ENCODE measurements around the gene ANO8. TPM values are rescaled to one million over a fixed set of nuclear protein-coding genes. Genes with fewer than 3 reads are reported as not detected.

ANO8 gene
- total and polyA plus RNA-seq, 2 of the 13 experiments (the other 11 are each of a cell fraction or from before 2014, with no cell fraction given) = 1.8 to 3.5 TPM

GRCh38 chr19:17334414-17335409, at the start of gene ANO8 (continued):
- TF ChIP-seq HNF4G (IDR thresholded peaks at IDR 0.05; ENCODE audit: borderline replicate concordance, low read depth, low read length) (peak; percentile 53; the same call in 1 of the 2 replicates), HNF4G (CRISPR knock-in tag; IDR thresholded peaks at IDR 0.05; ENCODE audit: borderline replicate concordance, low read depth) (peak; percentile 76), CREB1 (IDR thresholded peaks at IDR 0.05) (peak; percentile 79), CREB1 (CRISPR knock-in tag; IDR thresholded peaks at IDR 0.05) (no peak), GMEB1 (CRISPR knock-in tag; IDR thresholded peaks at IDR 0.05; ENCODE audit: borderline replicate concordance) (peak; percentile 29; the same call in 1 of the 2 replicates), ZNF75D (CRISPR knock-in tag; IDR thresholded peaks at IDR 0.05; ENCODE audit: borderline replicate concordance) (no peak), PAX8 (CRISPR knock-in tag; IDR thresholded peaks at IDR 0.05; ENCODE audit: borderline replicate concordance) (no peak), KDM5B (CRISPR knock-in tag; IDR thresholded peaks at IDR 0.05; ENCODE audit: borderline replicate concordance) (peak; percentile 77; the same call in 1 of the 2 replicates), ASH2L (IDR thresholded peaks at IDR 0.05; ENCODE audit: insufficient read length, low read depth, low read length) (peak; percentile 82), SP2 (CRISPR knock-in tag; IDR thresholded peaks at IDR 0.05) (peak; percentile 66), PHF8 (CRISPR knock-in tag; IDR thresholded peaks at IDR 0.05) (peak; percentile 40), MYC (CRISPR knock-in tag; IDR thresholded peaks at IDR 0.05; ENCODE audit: borderline replicate concordance) (peak; percentile 81; the same call in 1 of the 2 replicates)
- TF ChIP-seq, protein P1, sequence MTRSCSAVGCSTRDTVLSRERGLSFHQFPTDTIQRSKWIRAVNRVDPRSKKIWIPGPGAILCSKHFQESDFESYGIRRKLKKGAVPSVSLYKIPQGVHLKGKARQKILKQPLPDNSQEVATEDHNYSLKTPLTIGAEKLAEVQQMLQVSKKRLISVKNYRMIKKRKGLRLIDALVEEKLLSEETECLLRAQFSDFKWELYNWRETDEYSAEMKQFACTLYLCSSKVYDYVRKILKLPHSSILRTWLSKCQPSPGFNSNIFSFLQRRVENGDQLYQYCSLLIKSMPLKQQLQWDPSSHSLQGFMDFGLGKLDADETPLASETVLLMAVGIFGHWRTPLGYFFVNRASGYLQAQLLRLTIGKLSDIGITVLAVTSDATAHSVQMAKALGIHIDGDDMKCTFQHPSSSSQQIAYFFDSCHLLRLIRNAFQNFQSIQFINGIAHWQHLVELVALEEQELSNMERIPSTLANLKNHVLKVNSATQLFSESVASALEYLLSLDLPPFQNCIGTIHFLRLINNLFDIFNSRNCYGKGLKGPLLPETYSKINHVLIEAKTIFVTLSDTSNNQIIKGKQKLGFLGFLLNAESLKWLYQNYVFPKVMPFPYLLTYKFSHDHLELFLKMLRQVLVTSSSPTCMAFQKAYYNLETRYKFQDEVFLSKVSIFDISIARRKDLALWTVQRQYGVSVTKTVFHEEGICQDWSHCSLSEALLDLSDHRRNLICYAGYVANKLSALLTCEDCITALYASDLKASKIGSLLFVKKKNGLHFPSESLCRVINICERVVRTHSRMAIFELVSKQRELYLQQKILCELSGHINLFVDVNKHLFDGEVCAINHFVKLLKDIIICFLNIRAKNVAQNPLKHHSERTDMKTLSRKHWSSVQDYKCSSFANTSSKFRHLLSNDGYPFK (CRISPR knock-in tag; IDR thresholded peaks at IDR 0.05; ENCODE audit: borderline replicate concordance) = no peak
- TF ChIP-seq, protein P2, sequence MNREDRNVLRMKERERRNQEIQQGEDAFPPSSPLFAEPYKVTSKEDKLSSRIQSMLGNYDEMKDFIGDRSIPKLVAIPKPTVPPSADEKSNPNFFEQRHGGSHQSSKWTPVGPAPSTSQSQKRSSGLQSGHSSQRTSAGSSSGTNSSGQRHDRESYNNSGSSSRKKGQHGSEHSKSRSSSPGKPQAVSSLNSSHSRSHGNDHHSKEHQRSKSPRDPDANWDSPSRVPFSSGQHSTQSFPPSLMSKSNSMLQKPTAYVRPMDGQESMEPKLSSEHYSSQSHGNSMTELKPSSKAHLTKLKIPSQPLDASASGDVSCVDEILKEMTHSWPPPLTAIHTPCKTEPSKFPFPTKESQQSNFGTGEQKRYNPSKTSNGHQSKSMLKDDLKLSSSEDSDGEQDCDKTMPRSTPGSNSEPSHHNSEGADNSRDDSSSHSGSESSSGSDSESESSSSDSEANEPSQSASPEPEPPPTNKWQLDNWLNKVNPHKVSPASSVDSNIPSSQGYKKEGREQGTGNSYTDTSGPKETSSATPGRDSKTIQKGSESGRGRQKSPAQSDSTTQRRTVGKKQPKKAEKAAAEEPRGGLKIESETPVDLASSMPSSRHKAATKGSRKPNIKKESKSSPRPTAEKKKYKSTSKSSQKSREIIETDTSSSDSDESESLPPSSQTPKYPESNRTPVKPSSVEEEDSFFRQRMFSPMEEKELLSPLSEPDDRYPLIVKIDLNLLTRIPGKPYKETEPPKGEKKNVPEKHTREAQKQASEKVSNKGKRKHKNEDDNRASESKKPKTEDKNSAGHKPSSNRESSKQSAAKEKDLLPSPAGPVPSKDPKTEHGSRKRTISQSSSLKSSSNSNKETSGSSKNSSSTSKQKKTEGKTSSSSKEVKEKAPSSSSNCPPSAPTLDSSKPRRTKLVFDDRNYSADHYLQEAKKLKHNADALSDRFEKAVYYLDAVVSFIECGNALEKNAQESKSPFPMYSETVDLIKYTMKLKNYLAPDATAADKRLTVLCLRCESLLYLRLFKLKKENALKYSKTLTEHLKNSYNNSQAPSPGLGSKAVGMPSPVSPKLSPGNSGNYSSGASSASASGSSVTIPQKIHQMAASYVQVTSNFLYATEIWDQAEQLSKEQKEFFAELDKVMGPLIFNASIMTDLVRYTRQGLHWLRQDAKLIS (CRISPR knock-in tag; IDR thresholded peaks at IDR 0.05) = no peak
- TF ChIP-seq, protein P3, sequence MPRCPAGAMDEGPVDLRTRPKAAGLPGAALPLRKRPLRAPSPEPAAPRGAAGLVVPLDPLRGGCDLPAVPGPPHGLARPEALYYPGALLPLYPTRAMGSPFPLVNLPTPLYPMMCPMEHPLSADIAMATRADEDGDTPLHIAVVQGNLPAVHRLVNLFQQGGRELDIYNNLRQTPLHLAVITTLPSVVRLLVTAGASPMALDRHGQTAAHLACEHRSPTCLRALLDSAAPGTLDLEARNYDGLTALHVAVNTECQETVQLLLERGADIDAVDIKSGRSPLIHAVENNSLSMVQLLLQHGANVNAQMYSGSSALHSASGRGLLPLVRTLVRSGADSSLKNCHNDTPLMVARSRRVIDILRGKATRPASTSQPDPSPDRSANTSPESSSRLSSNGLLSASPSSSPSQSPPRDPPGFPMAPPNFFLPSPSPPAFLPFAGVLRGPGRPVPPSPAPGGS (CRISPR knock-in tag; IDR thresholded peaks at IDR 0.05) = peak; percentile 91; the same call in 1 of the 2 replicates
- TF ChIP-seq, protein P4, sequence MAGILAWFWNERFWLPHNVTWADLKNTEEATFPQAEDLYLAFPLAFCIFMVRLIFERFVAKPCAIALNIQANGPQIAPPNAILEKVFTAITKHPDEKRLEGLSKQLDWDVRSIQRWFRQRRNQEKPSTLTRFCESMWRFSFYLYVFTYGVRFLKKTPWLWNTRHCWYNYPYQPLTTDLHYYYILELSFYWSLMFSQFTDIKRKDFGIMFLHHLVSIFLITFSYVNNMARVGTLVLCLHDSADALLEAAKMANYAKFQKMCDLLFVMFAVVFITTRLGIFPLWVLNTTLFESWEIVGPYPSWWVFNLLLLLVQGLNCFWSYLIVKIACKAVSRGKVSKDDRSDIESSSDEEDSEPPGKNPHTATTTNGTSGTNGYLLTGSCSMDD (CRISPR knock-in tag; IDR thresholded peaks at IDR 0.05) = no peak
